Loucy (cell line): ENCODE data around the gene MILR1.

Experiments
- H2AFZ ChIP-seq: fragments of 200-600 bp; sonication (generic); 2 replicates; pipeline ENCODE4 v1.6.0; 2016; ENCODE audit warnings: antibody characterized with exemption, mild to moderate bottlenecking, low read length, moderate library complexity
- H3F3A ChIP-seq: fragments of 200-600 bp; 2 replicates; pipeline ENCODE4 v1.6.0; 2016; ENCODE audit warnings: antibody characterized with exemption, low read depth, mild to moderate bottlenecking
- H3K27me3 ChIP-seq: fragments of 200-600 bp; sonication (generic); 2 replicates; pipeline ENCODE4 v1.6.1; 2014; ENCODE audit warnings: low read length, mild to moderate bottlenecking; ENCODE audit not compliant: insufficient read depth, poor library complexity, severe bottlenecking
- H3K36me3 ChIP-seq: fragments of 200-600 bp; sonication (generic); 2 replicates; pipeline ENCODE4 v1.6.1; 2016; ENCODE audit warnings: low read length; ENCODE audit not compliant: insufficient read depth
- H3K4me1 ChIP-seq: fragments of 200-600 bp; sonication (generic); 2 replicates; pipeline ENCODE4 v1.5.1; 2014; ENCODE audit warnings: low read length, mild to moderate bottlenecking; ENCODE audit not compliant: insufficient read depth, poor library complexity, severe bottlenecking
- H3K4me2 ChIP-seq: fragments of 200-600 bp; sonication (generic); 2 replicates; pipeline ENCODE4 v1.6.0; 2014; ENCODE audit warnings: antibody characterized with exemption, low read length, low read depth, mild to moderate bottlenecking; ENCODE audit not compliant: poor library complexity, severe bottlenecking
- H3K4me3 ChIP-seq: fragments of 200-600 bp; sonication (generic); 2 replicates; pipeline ENCODE4 v1.5.1; 2014; ENCODE audit warnings: low read length, mild to moderate bottlenecking, mixed read lengths; ENCODE audit not compliant: poor library complexity, severe bottlenecking
- H3K79me2 ChIP-seq: fragments of 200-600 bp; sonication (generic); 2 replicates; pipeline ENCODE4 v1.6.1; 2014; ENCODE audit warnings: low read length; ENCODE audit not compliant: insufficient read depth
- H3K9ac ChIP-seq: fragments of 200-600 bp; sonication (generic); 2 replicates; pipeline ENCODE4 v1.6.0; 2014; ENCODE audit warnings: mild to moderate bottlenecking, low read depth, low read length, moderate library complexity; ENCODE audit not compliant: poor library complexity, severe bottlenecking
- H3K9me2 ChIP-seq: fragments of 200-600 bp; sonication (generic); replicated peaks from 2 replicates; pipeline ENCODE4 v1.6.1; 2016; ENCODE audit warnings: low read depth, low read length, mixed read lengths
- H3K9me3 ChIP-seq: fragments of 200-600 bp; sonication (generic); 2 replicates; pipeline ENCODE4 v1.6.1; 2014; ENCODE audit warnings: mild to moderate bottlenecking, antibody characterized with exemption, low read length, low read depth; ENCODE audit not compliant: insufficient read depth
- H4K20me1 ChIP-seq: fragments of 200-600 bp; sonication (generic); 2 replicates; pipeline ENCODE4 v1.6.0; 2014; ENCODE audit warnings: antibody characterized with exemption, low read length, mild to moderate bottlenecking; ENCODE audit not compliant: insufficient read depth, poor library complexity, severe bottlenecking
- CTCF ChIP-seq: fragments of 200-600 bp; sonication (generic); conservative IDR thresholded peaks from 2 replicates; pipeline ENCODE4 v1.5.1; 2014; ENCODE audit warnings: mild to moderate bottlenecking, antibody characterized with exemption, low read length
- EZH2phosphoT487 ChIP-seq: fragments of 200-600 bp; IDR thresholded peaks from 2 replicates; pipeline ENCODE4 v1.6.1; 2018; ENCODE audit warnings: antibody characterized with exemption, mild to moderate bottlenecking, moderate library complexity, borderline replicate concordance

Gene MILR1

DNA sequence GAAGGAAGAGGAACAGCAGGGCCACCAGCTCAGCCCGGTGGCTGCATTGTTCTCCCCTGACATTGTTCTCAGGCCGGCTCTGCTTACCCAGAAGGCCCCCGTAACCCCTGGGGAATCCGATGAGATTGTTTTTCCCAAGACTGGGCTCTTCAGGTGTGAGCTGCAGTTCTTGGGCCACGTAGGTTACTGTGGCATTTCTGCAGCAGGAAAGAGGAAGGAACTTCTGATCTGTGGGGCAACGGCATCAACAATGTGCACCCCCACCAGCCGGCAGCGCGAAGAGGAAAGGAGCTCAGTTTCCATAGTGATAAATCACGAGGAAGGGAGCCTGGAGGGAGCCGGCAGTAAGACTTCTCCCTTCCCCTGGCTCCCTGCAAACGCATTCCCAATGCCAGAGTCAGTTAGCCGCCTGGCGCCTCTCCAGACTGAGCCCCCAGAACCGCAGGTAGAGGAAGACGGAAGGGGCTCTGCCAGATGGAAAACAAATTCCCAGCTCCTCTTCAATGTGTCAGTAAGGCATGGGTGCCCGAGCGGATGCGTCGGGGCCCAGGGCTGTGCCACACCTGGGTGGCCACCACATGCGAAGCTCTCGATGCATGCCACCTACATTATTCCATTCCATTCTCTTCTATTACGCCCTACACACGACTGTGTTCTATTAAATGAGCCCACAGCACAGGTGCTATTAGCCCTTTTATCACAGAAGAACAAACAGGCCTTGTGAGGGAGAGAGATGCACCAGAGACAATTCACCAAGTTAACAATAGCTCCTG, 36.7 kb upstream of the MILR1 start:
- peaks cover 8% of the 10 kb centered on the region for H3K4me1 ChIP-seq

DNA sequence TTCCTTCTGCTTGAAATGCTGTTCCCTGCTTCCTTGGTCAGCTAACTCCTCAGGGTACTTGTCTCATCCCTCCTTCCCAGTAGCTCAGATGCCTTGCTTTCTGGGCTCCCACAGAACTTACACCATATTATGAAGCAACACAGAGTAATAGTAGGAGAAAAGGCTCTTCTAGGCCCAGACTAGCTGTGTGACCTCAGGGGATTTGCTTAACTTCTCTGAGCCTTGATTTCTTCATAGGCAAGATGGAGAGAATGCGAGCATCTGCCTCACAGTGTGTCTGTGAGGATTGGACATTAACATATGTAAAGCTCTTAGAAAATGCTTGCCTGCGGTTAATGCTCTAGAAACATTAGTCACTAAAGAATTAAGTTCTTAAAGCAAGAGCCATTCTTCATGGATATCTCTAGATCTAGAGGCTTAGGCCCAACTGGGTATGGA, 36.0 kb upstream of the MILR1 start:
- no peak overlapping the region for H3K4me3 ChIP-seq
- no peak overlapping the region for H3K9ac ChIP-seq
- H3K9me3 ChIP-seq, result no peaks in the 10 kb centered on the region
- no peaks in the 10 kb centered on the region for H3K9me2 ChIP-seq
- no peaks in the 10 kb centered on the region for H3K36me3 ChIP-seq
- no peaks in the 10 kb centered on the region for H3F3A ChIP-seq
- TF ChIP-seq CTCF, result no peak
- TF ChIP-seq EZH2phosphoT487, result no peak
- H3K4me2 ChIP-seq, result no peak overlapping the region
- no peak overlapping the region for H2AFZ ChIP-seq
- no peaks in the 10 kb centered on the region for H3K27me3 ChIP-seq
- H3K4me1 ChIP-seq, result peaks cover 8% of the 10 kb centered on the region
- no peaks in the 10 kb centered on the region for H4K20me1 ChIP-seq
- no peaks in the 10 kb centered on the region for H3K79me2 ChIP-seq

More for the DNA sequence above, 36.7 kb upstream of the MILR1 start:
- no peaks in the 10 kb centered on the region for H3K9me3 ChIP-seq
- H4K20me1 ChIP-seq, result no peaks in the 10 kb centered on the region
- no peak overlapping the region for H3K9ac ChIP-seq
- peak overlapping the region; percentile 43; the same call in 1 of the 2 replicates for H2AFZ ChIP-seq
- no peaks in the 10 kb centered on the region for H3K79me2 ChIP-seq
- no peaks in the 10 kb centered on the region for H3K27me3 ChIP-seq
- no peak overlapping the region for H3K4me3 ChIP-seq
- no peaks in the 10 kb centered on the region for H3K9me2 ChIP-seq
- no peak overlapping the region for H3K4me2 ChIP-seq
- no peak for TF ChIP-seq CTCF
- TF ChIP-seq EZH2phosphoT487, result no peak
- H3K36me3 ChIP-seq, result no peaks in the 10 kb centered on the region
- no peaks in the 10 kb centered on the region for H3F3A ChIP-seq

GRCh38 chr17:64413513-64413912, 35.4 kb upstream of the MILR1 start:
- Histone ChIP-seq H3K4me2 (no peak overlapping the region), H3F3A (no peaks in the 10 kb centered on the region), H3K79me2 (no peaks in the 10 kb centered on the region), H3K9ac (no peak overlapping the region), H3K36me3 (no peaks in the 10 kb centered on the region), H3K9me3 (no peaks in the 10 kb centered on the region), H2AFZ (no peak overlapping the region), H4K20me1 (no peaks in the 10 kb centered on the region), H3K27me3 (no peaks in the 10 kb centered on the region), H3K4me1 (peaks cover 8% of the 10 kb centered on the region), H3K9me2 (no peaks in the 10 kb centered on the region), H3K4me3 (no peak overlapping the region)
- TF ChIP-seq CTCF (no peak), EZH2phosphoT487 (no peak)
